ENCODE measurements around the gene LPP. TPM values are rescaled to one million over a fixed set of nuclear protein-coding genes. Genes with fewer than 3 reads are reported as not detected.

The LPP gene
- polyA plus RNA-seq, 2 of the 4 experiments (the other 2 are of a cell fraction) = 11.0 to 30.8 TPM

GRCh38 chr3:188198760-188199327 lies 44.9 kb downstream of the LPP start:
- H3K27ac ChIP-seq = no peak overlapping the region
- TF ChIP-seq FOSB (CRISPR knock-in tag; IDR thresholded peaks at IDR 0.05) (no peak), HOXB5 (CRISPR knock-in tag; IDR thresholded peaks at IDR 0.05) (no peak), MYC (IDR thresholded peaks at IDR 0.05; ENCODE audit: borderline replicate concordance, low read length) (no peak), SREBF2 (IDR thresholded peaks at IDR 0.05) (no peak), TP53 (CRISPR knock-in tag; IDR thresholded peaks at IDR 0.05) (no peak), RFX5 (IDR thresholded peaks at IDR 0.05) (no peak), HOXA7 (CRISPR knock-in tag; IDR thresholded peaks at IDR 0.05) (no peak), KDM1A (IDR thresholded peaks at IDR 0.05; ENCODE audit: low read depth) (no peak), E2F6 (IDR thresholded peaks at IDR 0.05; ENCODE audit: borderline replicate concordance, low read depth) (no peak), RARB (CRISPR knock-in tag; IDR thresholded peaks at IDR 0.05) (no peak), GATA3 (IDR thresholded peaks at IDR 0.05; ENCODE audit: borderline replicate concordance) (no peak), PHF8 (IDR thresholded peaks at IDR 0.05; ENCODE audit: borderline replicate concordance, low read depth) (no peak), MAFK (IDR thresholded peaks at IDR 0.05; ENCODE audit: partially characterized antibody) (no peak), SMC3 (IDR thresholded peaks at IDR 0.05) (no peak), NR3C1 (IDR thresholded peaks at IDR 0.05) (no peak), NPAS2 (CRISPR knock-in tag; IDR thresholded peaks at IDR 0.05; ENCODE audit: borderline replicate concordance) (no peak), CHD2 (IDR thresholded peaks at IDR 0.05; ENCODE audit: low read length, partially characterized antibody) (no peak), CBX2 (IDR thresholded peaks at IDR 0.05; ENCODE audit: borderline replicate concordance, low read depth) (no peak), MAZ (IDR thresholded peaks at IDR 0.05; ENCODE audit: borderline replicate concordance, low read depth, low read length) (no peak)
- DNase-seq (ENCODE audit: low read depth in 1 of 2, low spot score in 1 of 2) (no peak), ATAC-seq (no peak), FAIRE-seq (no peak)
- H3K9me3 ChIP-seq = no peaks in the 10 kb centered on the region
- ChIA-PET POLR2A (no interaction called here), CTCF (interaction anchor here (1.5 kb wide), 1 partner anchor 414 kb away, joined by 3 read pairs; no protein-coding TSS in a partner anchor)
- 90% methylated on average over 9 of the region's 9 CpGs for WGBS (ENCODE audit: missing lambda C conversion rate)
- no peak overlapping the region for H3K4me3 ChIP-seq
- no peak overlapping the region for H3K4me2 ChIP-seq
- peaks cover 35% of the 10 kb centered on the region for H3K4me1 ChIP-seq

- CTCF ChIA-PET = interaction anchor here (0.7 kb wide), 1 partner anchor 163 kb away, joined by 3 read pairs; no protein-coding TSS in a partner anchor
- Histone ChIP-seq H3K27ac (no peak overlapping the region), H3K4me1 (peaks cover 34% of the 10 kb centered on the region), H3K4me3 (no peak overlapping the region), H3K4me2 (no peak overlapping the region), H3K9me3 (no peaks in the 10 kb centered on the region)
- DNase-seq (ENCODE audit: low read depth in 1 of 2, low spot score in 1 of 2) = no peak
- no peak for ATAC-seq
- whole genome bisulfite sequencing (ENCODE audit: missing lambda C conversion rate) = 91% methylated on average over 8 of the region's 8 CpGs
- no peak for FAIRE-seq
- TF ChIP-seq ZSCAN20 (CRISPR knock-in tag; IDR thresholded peaks at IDR 0.05) = no peak
- no peak for TF ChIP-seq ESRRA (IDR thresholded peaks at IDR 0.05; ENCODE audit: borderline replicate concordance, low read length)
- TF ChIP-seq KDM5A (IDR thresholded peaks at IDR 0.05) = no peak
- no peak for TF ChIP-seq MAX (IDR thresholded peaks at IDR 0.05)
- no peak for TF ChIP-seq FOXS1 (CRISPR knock-in tag; IDR thresholded peaks at IDR 0.05)
- TF ChIP-seq HOXA7 (CRISPR knock-in tag; IDR thresholded peaks at IDR 0.05) = no peak
- TF ChIP-seq HMGXB4 (CRISPR knock-in tag; IDR thresholded peaks at IDR 0.05; ENCODE audit: borderline replicate concordance) = no peak
- no peak for TF ChIP-seq E2F6 (IDR thresholded peaks at IDR 0.05; ENCODE audit: borderline replicate concordance, low read depth)
- TF ChIP-seq TFCP2L1 (CRISPR knock-in tag; IDR thresholded peaks at IDR 0.05) = no peak
- no peak for TF ChIP-seq HES2 (IDR thresholded peaks at IDR 0.05)
- no peak for TF ChIP-seq POLR2AphosphoS2 (conservative IDR thresholded peaks at IDR 0.05; ENCODE audit: low read length)
- no peak for TF ChIP-seq HOXB13 (CRISPR knock-in tag; IDR thresholded peaks at IDR 0.05; ENCODE audit: low read depth)
- no peak for TF ChIP-seq EP300 (IDR thresholded peaks at IDR 0.05)
- TF ChIP-seq HEYL (CRISPR knock-in tag; IDR thresholded peaks at IDR 0.05) = no peak
- no peak for TF ChIP-seq CEBPB (IDR thresholded peaks at IDR 0.05)
- TF ChIP-seq MYC (IDR thresholded peaks at IDR 0.05; ENCODE audit: borderline replicate concordance, low read length) = no peak
- TF ChIP-seq MAZ (IDR thresholded peaks at IDR 0.05; ENCODE audit: borderline replicate concordance, low read depth, low read length) = no peak
- TF ChIP-seq NFE2L2 (conservative IDR thresholded peaks at IDR 0.05; ENCODE audit: low read length) = no peak
- TF ChIP-seq ATOH8 (CRISPR knock-in tag; IDR thresholded peaks at IDR 0.05; ENCODE audit: low read depth) = no peak
- no peak for TF ChIP-seq RARB (CRISPR knock-in tag; IDR thresholded peaks at IDR 0.05)
- POLR2A ChIA-PET = no interaction called here
These were observed 45.4 kb downstream of the LPP start for GRCh38 chr3:188199386-188199785.
